GM21619 (cell line): ENCODE results near the gene ZNF14.
A peak's percentile ranks its signal among the peaks of the same experiment; 100 is the strongest.
"Not testable (repeated sequence)": the region's sequence is repeated elsewhere in the genome, so short reads cannot be mapped to it uniquely, and the experiment has no call there.

ENCODE experiments used
- ATAC-seq: cut with Tn5 transposase; IDR thresholded peaks from one replicate; pipeline ENCODE4 v1.9.1; 2021; ENCODE audit not compliant: unreplicated experiment

Gene ZNF14

DNA sequence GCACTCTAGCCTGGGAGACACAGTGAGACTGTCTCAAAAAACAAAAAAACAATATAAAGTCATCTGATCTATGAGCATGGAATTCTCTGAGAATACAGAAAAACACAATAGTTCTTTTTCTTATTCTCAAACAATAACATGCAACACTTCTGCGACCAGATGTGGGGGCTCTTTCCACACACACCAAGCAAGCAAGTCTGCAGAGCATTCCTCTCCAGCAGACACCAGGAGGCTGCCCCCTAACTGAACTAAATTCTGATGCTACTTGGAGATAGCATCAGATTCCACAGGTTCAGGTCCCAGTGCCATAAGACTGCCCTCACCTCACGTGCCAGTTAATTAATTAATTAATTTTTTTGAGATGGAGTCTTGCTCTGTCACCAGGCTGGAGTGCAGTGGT is 36.5 kb downstream of the ZNF14 start:
- ATAC-seq = no peak

DNA sequence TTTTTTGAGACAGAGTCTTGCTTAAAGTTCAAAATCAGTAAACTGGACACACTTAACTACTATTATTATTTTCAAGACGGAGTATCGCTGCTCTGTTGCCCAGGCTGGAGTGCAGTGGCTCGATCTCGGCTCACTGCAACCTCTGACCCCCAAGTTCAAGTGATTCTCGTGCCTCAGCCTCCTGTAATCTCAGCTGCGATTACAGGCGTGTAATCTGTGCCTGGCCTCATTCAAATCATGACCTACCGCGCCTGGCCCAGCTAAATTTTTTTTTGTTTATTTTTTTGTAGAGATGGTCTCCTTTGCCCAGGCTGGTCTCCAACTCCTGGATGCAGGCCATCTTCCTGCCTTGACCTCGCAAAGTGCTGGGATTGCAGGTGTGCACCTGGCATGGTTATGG is 41.2 kb downstream of the ZNF14 start:
- ATAC-seq = no peak

DNA sequence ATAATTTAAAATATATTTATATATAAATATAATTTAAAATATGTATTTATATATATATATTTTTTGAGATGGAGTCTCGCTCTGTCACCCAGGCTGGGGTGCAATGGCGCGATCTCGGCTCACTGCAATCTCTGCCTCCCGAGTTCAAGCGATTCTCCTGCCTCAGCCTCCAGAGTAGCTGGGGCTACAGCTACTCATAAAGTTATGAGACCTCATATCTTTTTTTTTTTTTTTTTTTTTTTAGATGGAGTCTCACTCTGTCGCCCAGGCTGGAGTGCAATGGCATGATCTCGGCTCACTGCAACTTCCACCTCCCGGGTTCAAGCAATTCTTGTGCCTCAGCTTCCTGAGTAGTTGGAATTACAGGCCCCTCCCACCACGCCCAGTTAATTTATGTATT is 43.9 kb downstream of the ZNF14 start:
- ATAC-seq = not testable (repeated sequence)

DNA sequence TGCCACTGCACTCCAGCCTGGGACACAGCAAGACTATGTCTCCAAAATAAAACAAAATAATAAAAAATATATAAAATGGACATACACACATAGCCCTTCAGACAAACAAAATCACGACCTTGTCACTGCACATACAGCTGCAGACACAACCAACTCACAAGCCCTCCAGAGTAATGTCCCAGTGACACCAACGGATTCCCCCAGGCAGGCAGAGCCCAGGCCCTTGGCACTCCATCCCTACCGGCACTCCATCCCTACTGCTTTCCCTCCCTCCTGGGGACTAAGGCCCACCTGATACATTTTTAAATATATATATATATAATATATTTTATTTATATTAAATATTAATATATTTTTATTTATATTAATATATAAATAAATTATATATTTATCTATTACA is 45.8 kb downstream of the ZNF14 start:
- no peak for ATAC-seq

DNA sequence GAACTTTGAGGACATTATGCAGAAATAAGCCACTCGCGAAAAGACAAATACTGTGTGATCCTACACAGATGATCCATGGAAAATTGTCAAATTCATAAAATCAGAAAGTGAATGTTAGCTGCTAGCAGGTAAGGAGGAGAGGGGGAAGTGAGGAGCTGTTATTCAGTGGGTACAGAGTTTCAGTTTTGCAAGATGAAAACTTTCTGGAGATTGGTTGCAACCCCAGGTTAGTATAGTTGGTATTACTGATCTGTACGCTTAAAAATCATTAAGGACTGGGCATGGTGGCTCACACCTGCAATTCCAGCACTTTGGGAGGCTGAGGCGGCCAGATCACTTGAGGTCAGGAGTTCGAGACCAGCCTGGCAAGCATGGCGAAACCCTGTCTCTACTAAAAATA is 46.3 kb downstream of the ZNF14 start:
- no peak for ATAC-seq

DNA sequence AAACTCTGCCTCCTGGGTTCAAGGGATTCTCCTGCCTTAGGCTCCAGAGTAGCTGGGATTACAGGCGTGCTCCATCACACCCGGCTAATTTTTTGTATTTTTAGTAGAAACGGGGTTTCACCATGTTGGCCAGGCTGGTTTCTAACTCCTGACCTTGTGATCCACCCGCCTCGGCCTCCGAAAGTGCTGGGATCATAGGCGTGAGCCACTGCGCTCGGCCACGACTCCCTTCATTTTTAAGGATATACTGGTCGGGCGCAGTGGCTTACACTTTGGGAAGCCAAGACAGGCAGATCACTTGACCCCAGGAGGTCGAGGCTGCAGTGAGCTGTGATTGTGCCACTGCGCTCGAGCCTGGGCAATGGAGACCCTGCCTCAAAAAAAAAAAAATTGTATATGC is 46.8 kb downstream of the ZNF14 start:
- not testable (repeated sequence) for ATAC-seq

DNA sequence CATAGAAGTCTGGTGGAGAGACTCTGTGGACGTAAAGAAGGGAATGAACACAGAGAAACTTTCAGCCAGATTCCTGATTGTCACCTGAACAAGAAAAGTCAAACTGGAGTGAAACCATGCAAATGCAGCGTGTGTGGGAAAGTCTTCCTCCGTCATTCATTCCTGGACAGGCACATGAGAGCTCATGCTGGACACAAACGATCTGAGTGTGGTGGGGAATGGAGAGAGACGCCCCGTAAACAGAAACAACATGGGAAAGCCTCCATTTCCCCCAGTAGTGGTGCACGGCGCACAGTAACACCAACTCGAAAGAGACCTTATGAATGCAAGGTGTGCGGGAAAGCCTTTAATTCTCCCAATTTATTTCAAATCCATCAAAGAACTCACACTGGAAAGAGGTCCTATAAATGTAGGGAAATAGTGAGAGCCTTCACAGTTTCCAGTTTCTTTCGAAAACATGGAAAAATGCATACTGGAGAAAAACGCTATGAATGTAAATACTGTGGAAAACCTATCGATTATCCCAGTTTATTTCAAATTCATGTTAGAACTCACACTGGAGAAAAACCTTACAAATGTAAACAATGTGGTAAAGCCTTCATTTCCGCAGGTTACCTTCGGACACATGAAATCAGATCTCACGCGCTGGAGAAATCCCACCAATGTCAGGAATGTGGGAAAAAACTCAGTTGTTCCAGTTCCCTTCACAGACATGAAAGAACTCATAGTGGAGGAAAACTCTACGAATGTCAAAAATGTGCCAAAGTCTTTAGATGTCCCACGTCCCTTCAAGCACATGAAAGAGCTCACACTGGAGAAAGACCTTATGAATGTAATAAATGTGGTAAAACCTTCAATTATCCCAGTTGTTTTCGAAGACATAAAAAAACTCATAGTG is 53.5 kb downstream of the ZNF14 start:
- no peak for ATAC-seq

DNA sequence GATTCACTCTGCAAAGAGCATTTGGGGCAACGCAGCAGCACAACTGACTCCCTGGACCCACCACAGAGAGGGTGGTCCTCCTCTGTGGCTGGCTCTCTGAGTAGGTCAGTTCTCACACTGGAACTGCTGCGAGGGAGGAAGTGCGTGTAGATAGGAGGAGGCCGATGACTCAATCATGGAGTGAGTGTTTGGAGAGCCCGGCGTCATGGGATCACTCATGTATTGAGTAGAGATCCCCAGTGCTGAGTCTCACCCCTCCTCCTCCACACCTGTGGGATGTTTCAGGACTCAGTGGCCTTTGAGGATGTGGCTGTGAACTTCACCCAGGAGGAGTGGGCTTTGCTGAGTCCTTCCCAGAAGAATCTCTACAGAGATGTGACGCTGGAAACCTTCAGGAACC is 55.3 kb downstream of the ZNF14 start:
- ATAC-seq = no peak

DNA sequence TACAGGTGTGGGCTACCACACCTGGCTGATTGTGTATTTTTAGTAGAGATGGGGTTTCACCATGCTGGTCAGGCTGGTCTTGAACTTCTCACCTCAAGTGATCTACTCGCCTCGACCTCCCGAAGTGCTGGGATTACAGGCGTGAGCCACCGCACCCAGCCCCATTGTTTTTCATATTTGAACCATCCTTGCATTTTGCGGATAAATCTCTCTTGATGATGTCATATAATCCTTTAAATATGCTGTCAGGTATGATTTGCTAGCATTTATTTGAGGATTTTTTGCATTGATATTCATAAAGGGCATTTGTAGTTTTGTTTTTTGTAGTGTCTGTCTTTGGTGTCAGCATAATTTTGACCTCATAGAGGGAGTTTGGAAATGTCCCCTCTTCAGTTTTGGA is 58.6 kb downstream of the ZNF14 start:
- no peak for ATAC-seq

DNA sequence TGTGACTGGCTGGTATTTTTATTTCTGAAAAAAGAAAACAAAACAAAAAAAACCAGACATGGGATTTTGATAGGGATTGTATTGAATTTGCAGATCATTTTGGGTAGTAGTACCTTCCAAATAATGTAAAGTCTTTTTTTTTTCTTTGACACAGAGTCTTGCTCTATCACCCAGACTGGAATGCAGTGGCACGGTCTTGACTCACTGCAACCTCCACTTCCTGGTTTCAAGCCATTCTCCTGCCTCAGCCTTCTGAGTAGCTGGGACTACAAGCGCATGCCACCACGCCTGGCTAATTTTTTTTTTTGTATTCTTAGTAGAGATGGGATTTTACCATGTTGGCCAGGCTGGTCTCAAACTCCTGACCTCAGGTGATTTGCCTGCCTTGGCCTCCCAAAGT is 60.1 kb downstream of the ZNF14 start:
- no peak for ATAC-seq

DNA sequence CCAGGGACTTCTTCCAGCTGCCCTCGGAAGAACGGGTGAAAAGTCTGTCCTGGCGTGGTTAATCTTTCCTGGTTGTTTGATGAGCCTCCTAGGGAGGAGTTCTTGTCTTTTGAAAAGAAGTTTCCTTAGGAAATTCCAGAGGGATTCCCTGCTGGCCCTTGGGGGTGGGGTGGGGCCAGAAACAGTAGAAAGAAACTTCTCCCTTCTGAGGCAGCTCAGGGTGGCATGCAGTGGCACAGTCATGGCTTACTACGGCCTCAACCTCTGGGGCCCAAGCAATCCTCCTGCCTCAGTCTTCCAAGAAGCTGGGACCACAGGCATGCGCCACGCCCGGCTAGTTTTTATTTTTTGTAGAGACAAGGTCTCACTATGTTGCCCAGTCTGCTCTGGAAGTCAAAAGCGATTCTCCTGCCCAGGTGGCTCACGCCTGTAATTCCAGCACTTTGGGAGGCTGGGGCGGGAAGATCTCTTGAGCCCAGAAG is 62.8 kb downstream of the ZNF14 start:
- no peak for ATAC-seq

DNA sequence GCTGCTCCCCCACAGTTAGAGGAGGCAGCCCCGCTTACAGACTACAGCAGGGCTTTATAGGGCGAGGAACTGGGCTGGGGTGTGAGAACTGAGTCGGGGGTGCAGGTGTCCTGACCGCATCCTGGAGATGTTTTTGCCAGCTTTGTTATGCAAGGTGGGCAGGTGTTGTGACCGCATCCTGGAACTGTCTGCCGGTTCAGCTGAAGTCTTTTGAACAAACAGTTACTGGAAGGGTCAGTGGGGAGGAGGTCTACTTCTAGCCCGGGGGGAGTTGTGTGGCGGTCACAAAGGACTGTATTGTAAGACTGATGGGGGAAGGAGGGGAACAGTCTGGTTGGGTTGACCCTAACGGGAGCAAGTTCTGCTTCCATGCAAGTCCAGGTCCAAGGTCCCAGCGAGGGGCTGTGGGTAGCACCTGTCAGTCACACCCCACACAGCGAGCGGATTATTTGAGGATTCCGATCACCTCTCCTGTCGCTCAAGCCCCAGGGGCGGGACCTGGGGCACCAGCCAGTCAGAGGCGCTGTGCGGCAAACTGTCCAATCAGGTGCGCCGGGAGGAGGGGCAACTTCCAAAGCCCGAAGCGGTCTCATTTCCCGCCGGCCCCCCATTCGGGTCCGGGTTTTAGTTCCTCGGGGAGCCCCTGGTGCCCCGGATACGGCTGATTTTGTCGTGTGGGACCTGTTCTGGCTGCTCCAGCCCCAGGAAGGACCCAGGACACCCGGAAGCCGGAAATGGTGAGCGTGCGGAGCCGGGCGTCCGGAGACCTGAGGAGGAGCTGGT is 64.5 kb downstream of the ZNF14 start, which contains the start of gene ZNF101:
ZNF101 (plus strand) TSS at position 610 of the 783 bp plus-strand sequence; CDS start at position 735, 125 bp downstream.
- ATAC-seq = peak; percentile 64

DNA sequence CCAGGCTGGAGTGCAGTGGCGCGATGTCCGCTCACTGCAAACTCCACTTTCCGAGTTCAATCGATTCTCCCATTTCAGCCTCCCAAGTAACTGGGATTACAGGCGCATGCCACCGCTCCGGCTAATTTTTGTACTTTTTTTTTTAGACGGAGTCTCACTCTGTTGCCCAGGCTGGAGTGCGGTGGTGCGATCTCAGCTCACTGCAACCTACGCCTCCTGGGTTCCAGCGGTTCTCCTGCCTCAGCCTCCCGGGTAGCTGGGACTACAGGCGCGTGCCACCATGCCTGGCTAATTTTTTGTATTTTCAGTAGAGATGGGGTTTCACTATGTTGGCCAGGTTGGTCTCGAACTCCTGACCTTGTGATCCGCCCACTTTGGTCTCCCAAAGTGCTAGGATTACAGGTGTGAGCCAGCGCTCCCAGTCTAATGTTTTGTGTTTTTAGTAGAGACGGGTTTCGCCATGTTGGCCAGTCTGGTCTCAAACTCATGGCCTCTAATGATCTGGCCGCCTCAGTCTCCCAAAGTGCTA is 67.4 kb downstream of the ZNF14 start:
- not testable (repeated sequence) for ATAC-seq

DNA sequence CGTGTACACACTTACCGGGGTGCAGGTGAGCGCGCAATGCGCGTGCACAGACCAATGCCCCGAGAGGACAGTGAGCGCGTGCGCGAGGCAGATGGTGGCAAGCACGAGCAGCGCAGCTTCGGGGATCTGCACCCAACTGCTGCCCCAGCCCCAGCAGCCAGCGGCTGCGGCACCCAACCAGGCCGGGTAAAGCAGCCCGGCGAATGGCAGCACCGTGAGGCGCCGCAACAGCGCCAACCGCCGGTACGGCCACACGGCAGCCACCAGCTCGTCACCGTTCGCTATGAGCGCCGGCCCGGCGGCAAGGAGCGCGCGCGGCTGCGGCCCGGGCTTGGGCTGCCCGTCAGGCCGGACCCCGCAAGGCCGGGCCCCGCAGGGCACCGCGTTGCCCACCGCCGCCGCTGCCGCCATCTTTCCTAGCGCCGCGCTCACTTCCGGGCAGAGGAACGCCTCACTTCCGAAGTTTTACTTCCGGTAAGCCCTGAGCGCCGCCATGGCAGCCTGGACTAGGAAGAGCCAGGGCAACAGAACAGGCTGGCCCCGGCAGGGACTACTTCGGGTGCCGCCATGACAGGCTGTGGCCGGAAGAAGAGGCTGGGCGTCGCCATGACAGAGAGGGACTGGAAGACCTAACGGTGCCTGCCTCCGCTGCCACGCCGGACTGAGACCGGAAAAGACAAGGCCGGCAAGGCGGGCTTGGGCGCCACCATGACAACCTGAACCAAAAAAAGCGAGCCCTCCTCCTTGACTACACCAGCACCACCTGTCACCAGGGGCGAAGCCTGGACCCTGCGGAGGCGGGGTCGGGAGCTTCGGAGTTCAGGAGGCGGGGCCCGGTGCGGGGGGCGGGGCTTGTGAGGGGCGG is 69.4 kb downstream of the ZNF14 start, which contains the start of gene ATP13A1:
ATP13A1 (minus strand) TSS at position 421 of the 865 bp plus-strand sequence; CDS start at position 411, 10 bp downstream.
- peak; percentile 62 for ATAC-seq

DNA sequence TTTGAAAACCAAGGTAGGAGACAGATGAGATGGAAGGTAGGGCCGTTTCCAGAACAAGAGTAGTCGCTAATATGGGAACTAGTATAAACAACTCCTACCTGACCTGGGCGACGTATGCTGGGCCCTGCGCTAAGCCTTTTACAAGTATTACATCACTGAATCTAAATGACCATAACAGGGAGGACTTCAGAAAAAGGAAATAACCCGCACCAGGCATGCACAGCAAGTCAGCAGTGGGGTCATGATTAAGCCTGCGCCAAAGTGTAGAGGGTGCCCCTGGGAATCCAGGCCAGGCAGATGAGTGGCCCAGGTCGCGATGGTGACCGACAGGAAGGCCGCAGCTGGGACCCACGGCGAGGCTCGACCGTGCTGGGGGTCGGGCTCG is 70.0 kb downstream of the ZNF14 start:
- no peak for ATAC-seq

DNA sequence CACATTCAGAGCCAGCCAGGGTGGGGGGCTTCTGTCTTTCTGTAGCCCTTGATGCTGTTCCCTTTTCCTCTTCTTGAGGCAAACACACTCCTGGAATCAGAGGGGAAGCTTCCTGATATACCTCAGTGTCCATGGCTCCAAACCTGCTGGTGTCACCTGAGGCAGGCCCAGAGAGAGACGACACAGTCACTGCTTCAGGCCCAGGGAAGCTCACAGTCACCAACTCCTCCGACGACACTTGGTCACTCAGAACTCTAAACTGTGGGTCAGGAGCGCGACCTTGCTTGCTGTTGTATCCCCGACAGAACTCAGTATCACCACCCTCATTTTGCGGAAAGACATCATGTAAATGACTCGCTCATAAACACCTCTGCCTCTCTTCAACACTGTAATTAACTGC is 70.6 kb downstream of the ZNF14 start:
- ATAC-seq = no peak

DNA sequence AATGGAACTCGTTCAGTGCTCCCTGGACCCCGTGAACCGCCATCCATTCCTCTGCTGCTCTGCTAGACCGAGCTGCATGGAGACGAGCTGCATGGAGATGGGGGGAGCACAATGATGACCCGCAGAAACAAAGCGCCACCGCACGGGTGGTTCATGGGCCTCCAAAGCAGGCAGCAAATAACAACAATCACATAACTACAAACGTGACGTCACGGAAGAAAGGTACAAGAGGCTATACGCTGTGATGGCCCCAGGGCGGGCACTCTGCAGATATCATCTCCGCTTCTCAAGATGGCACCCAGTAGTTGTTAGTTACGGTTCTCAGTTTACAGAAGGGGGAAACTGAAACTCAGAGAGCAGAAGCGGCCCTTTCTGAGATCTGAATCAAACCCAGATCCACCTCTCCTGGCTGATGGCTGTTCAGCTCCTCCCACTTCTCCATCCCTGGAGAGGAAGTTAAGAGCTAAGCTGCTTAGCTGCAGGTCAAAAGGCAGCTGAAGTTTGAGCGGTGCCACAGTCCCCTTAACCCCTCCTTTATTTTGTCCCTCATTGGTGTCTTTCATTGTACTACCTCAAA is 71.1 kb downstream of the ZNF14 start:
- peak; percentile 42 for ATAC-seq

DNA sequence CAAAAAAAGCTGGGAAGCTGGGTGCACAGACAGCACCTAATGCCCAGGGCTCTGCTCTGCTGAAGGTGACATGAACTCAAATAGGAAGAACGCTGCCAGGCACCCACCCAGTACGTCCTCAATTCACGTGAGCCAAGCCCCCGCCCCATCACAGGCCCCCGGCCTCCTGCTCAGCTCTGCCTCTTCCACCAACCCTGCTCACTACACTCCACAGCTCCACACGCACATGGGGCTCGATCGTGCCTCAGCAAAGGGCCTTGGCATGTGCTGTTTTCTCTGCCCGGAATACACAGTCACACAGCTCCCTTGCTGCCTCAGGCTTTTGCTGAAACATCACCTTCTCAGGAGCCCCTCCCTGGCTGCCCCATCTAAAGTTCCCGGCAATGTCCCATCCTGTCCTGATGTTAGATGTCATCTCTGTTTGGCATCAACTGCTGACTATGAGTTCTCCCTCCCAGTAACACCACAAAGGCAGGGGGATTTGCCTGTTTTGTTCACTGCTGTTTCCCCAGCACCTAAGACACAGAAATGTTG is 71.7 kb downstream of the ZNF14 start:
- no peak for ATAC-seq
